Daoy (cell line): ENCODE data around the gene HSPA9. TPM values are rescaled to one million over a fixed set of nuclear protein-coding genes. Genes with fewer than 3 reads are reported as not detected.

Experiments
- DNase-seq: peaks from one replicate; pipeline ENCODE4 v3.0.0-alpha.2; 2015; ENCODE audit warnings: low read depth
- total RNA-seq: library from RNA; depleted of rRNA; stranded (reverse); fragments of >200 nt; shearing (Covaris generic); gene quantifications from 2 replicates; pipeline ENCODE4 v1.2.3, GENCODE V29; 2014

Gene HSPA9
- total RNA-seq, 1 experiment from 2014 or later: 581 TPM

DNA sequence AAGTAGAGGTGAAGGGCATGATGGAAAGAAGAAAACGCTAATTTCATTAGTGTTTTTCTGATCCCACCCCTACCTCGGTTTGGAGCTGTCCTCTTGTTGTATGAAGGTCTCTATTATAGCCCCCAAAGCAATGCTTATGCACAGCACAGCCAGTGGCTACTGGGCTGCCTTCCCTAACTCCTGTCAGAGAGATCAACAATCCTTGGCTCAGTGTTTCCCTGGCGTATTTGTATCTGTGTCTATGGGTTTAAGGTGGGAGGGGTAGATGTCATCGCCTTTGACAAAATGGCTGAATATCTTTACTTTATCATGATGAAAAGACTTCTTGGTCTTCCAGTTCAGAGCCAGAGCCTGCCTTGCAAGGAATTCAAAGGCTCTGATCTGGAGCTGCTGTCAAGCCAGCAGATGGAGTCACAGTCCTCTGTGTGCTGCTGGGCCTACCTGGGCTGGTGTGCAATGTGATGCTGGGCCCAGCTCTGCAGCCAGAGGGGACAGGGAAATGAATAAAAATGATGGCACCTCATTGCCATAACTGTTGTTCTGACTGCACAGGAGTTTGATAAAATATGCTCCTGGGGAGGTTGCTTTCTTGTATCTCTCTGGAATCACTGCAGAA is 20.1 kb upstream of the HSPA9 start:
- DNase-seq: no peak

GRCh38 chr5:138594305-138595058 is 19.3 kb upstream of the HSPA9 start:
- DNase-seq: no peak

- DNase-seq: no peak
Measured at GRCh38 chr5:138588013-138588788, 13.0 kb upstream of the HSPA9 start.

DNA sequence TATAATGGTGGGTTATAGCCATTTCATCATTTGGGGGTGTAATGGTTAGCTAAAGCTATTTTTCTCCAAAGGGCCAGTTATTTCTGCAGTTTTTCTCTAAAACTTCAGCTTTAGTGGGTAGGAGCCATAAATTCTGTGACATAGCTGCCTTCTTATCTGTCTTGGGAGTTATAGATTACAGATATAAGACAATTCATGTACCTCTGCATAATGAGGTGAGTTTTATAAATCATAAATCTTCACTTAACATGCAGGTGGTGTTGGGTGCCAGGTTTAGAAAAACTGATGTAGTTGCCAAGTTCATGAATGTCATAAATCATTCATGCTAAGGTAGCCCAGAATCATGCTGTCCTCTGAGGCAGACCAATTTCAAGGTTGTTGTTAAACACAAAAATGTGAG is 10.0 kb upstream of the HSPA9 start:
- no peak for DNase-seq

DNA sequence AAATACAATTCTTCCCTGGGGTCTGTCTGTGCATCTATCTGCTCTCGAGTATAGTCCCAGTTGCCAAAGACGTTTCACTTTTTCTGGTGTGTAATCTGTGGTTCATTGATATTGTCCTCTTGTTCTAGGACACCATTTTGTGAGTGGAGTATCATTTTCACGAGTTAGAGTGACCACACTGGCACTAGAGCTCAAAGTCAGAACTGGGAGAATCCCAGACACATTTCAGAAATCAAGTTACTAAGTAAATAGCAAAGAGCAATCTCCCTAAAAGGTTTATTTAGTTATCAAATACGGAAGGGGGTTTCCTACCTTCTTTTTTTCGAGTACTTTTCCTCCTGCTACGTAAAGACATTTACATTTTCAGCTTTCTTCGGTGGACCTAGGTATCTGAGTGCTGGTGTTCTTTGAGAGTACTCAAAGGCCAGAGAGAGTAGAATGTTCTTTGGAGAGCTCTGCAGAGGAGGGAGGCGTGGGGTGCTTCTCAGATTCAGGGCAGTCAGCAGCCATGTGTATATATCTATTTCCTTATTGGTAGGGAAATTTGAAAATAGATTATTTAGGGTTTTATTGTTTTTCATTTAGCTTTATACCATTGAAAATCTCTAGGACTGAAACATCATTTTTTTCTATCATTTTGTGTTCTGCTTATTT is 8.9 kb upstream of the HSPA9 start:
- no peak for DNase-seq

DNA sequence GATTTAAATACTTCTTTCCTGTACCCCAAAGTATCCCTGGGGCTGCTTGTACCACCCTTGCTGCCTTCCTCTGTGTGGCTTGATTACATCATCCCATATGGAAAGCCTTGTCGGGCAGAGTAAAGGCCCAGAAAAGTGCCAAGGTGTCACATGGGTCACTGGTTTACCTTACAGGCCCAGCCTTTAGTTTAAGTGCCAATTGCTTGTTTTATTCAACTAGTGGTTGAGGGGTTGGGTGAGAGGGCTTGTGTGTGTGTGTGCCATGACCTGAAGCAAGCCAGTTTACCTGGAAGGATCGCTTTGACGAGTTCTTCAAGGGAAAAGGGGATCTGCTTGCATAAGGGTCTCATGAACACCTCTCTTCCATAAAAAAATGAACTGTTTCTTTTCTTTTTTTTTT is 7.8 kb upstream of the HSPA9 start:
- DNase-seq: no peak

DNA sequence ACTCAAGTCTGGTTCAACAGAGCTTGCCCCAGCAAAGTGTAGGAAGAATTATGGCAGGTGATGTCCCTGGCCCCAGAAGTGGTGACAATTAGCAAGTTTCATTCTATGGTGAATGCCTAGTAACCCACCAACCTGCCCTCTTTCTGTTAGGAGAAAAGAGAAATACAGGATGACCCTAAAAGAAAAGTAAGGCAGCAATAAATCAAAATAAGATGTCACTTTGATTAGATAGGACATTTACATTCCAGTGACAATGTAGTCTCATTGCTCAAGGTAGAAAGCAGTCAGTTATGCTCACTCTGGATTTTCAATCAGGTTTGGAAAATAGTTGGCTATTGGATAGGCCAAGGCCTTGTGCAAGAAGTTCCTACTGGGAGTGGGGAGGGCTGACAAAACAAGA is 5.6 kb upstream of the HSPA9 start:
- no peak for DNase-seq

- DNase-seq: no peak
Measured at GRCh38 chr5:138580001-138580400, 4.8 kb upstream of the HSPA9 start.

- no peak for DNase-seq
Measured at GRCh38 chr5:138579517-138579863, 4.3 kb upstream of the HSPA9 start.

GRCh38 chr5:138577452-138577851 is 2.3 kb upstream of the HSPA9 start:
- DNase-seq: no peak

DNA sequence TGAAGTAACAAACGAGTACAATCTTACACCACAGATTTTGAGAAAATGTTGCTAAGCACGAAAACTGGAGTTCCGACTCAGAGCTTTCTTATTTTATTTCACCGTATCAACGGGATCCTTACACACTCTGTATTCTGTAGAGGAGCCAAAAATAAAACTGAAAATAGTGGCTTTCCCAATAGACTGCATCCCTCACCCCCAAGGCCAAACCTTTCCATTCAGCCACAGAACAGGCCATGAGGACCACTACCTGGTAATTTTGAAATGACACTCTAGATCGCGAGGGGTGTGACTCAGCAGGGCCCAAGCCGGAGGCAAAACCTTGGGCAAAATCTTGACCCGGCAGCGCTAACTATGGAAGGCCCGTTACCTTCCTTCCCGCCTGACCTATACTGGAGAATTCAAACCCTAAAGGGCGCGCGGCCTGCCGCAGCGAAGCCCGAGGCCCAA is 432 bp downstream of the HSPA9 start:
- DNase-seq: peak; percentile 49

DNA sequence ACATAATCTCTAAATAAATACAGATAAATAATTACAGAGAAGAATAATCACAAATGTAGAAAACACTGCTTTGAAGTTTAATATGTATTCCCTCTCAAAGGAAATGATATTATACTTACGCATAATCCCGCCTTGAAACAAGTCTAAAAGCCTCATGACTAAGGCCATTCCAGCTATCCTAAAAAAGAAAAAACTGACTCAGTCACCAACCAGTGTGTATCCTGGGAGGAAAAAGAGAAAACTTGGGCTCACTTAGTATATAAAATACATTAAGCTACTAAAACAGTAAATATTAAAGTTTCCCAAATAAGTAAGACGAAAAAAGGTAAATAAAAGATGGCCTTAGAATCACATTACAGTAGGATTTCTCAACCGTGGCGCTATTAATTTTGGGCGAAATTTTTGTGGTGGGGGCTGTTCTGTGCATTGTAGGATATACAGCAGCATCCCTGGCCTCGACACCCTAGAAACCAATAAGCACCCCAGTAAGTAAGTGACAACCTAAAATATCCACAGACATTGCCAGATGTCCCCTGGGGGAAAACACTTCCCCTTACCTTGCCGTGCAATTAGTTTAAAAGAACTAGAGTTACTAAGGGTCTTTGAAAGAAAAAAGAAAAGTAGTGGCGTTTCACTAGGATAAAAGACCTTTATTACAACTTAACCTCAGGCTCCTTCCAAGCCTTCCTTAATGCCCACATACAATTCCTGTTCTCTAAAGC is 1.1 kb downstream of the HSPA9 start:
- no peak for DNase-seq

GRCh38 chr5:138573223-138573622 is 2.0 kb downstream of the HSPA9 start:
- DNase-seq: no peak

GRCh38 chr5:138570871-138571270 is 4.3 kb downstream of the HSPA9 start:
- no peak for DNase-seq

GRCh38 chr5:138569782-138570181 is 5.4 kb downstream of the HSPA9 start:
- no peak for DNase-seq

DNA sequence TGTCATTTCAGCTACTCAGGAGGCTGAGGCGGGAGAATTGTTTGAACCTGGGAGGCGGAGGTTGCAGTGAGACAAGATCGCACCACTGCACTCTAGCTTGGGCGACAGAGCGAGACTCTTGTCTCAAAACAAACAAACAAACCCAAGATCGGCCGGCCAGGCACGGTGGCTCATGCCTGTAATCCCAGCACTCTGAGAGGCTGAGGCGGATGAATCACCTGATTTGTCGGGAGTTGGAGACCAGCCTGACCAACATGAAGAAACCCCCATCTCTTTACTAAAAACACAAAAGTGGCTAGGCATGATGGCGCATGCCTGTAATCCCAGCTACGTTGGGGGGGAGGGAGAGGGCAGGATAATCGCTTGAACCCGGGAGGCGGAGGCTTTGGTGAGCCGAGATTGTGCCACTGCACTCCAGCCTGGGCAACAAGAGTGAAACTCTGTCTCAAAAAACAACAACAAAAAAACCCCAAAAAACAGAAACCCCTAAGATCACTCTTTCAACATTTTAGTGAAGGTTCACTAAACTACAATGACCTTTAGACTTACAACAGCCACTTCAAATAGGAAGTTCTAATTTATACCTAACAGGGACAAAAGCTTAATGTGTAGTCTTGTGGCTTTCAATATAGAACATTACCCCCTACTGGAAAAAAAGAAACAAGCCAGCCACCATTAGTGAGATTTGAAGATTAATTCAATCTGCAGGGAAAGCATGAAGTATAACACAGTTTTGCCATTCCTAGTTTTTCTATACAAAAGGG is 7.0 kb downstream of the HSPA9 start:
- peak; percentile 41 for DNase-seq

GRCh38 chr5:138566792-138567191 is 8.4 kb downstream of the HSPA9 start:
- no peak for DNase-seq

DNA sequence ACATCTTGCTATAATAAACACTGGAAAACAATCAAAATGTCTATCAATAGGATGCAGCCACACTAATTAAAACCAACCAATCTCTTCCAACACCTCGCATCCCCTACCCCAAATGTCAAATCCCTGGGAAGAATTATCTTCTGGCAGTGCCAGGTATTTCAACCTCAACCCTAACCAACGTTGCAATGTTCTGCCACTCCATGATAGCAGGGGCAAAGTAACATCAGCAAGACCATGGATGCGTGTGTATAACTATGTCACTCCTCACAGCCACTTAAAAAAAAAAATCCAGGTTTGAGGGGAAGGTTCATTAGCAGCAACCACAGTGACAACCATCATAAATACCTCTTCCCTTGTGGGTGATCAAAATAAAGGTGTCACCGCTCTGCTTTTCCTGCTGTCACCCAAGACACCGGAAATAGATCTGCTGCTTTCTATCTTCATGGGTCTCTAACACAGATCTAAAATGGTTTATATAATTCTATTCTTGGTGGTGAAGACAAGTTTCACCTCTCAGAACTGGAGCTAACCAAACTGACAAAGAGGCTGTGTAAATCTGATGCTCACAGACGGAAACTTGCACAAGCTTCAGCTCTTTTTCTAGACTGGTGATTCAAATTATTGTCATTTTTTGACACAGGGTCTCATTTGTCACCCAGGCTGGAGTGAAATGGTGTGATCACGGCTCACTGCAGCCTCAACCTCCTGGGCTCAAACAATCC is 9.9 kb downstream of the HSPA9 start:
- DNase-seq: no peak

- no peak for DNase-seq
Measured at GRCh38 chr5:138564242-138564641, 11.0 kb downstream of the HSPA9 start.
